Activated CD4-positive, alpha-beta T cell treated with anti-CD3 and anti-CD28 coated beads, Interleukin-2, amount 10 ng/mL, durations not matched to agents 7 days and 5 days (primary cell): ENCODE measurements around the gene KDM5C. TPM values are rescaled to one million over a fixed set of nuclear protein-coding genes. Genes with fewer than 3 reads are reported as not detected.

Experiments used
- CTCF ChIA-PET: fragments of 350-600 bp; sonication (Branson Sonifier 250); formaldehyde crosslinking; loops from one replicate; lab custom pipeline; 2021; ENCODE audit warnings: antibody characterized with exemption; lab: Charles Lee
- POLR2A ChIA-PET: fragments of 350-600 bp; sonication (Branson Sonifier 250); formaldehyde crosslinking; loops from one replicate; lab custom pipeline; 2021; ENCODE audit warnings: antibody characterized with exemption; lab: Charles Lee
- DNase-seq: peaks from one replicate; pipeline ENCODE4 v3.0.0-alpha.2; 2020
- H3K27ac Mint-ChIP-seq: one replicate; pipeline ENCODE4 v1.8.0; 2021; ENCODE audit warnings: mild to moderate bottlenecking, moderate library complexity, mixed read lengths
- H3K27me3 Mint-ChIP-seq: one replicate; pipeline ENCODE4 v1.8.0; 2021; ENCODE audit warnings: mixed read lengths
- H3K36me3 Mint-ChIP-seq: one replicate; pipeline ENCODE4 v1.8.0; 2021; ENCODE audit warnings: low read depth, mixed read lengths
- H3K4me1 Mint-ChIP-seq: one replicate; pipeline ENCODE4 v1.8.0; 2021; ENCODE audit warnings: mixed read lengths
- H3K4me3 Mint-ChIP-seq: one replicate; pipeline ENCODE4 v1.8.0; 2021; ENCODE audit warnings: mild to moderate bottlenecking, moderate library complexity, mixed read lengths
- H3K9me3 Mint-ChIP-seq: one replicate; pipeline ENCODE4 v1.8.0; 2021; ENCODE audit warnings: mixed read lengths
- microRNA-seq: library from miRNA; unstranded; fragments of <30 nt; microRNA quantifications from one replicate; pipeline ENCODE4 v1.2.0, GENCODE V29; 2021; ENCODE audit warnings: borderline microRNAs expressed, borderline replicate concordance
- total RNA-seq, 2 experiments: library from RNA; stranded (reverse); gene quantifications; one replicate each; pipeline ENCODE4 v1.2.3, GENCODE V29; 2021

The KDM5C gene
- total RNA-seq, 2 experiments from 2014 or later: 77.2 to 81.2 TPM

DNA sequence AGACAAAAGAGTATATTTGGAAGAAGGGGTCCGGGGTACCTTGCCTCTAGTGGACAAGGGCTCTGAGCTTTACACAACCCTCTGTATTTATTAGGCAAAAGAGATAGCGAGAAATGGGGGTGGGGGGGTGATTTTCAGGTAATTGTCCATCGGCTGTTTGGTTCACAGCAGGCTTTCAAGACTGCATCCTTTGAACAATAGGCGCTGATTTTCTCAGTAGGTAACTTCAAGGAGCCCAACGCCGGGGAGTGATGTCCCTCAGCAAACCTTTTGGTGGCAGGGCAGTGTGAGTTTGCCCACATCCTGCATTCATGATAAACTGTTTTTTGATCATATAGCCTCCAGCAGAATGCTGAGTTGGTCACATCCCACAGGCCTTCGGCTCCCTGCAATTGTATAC, 61.6 kb downstream of the KDM5C start:
- POLR2A ChIA-PET: no interaction called here
- H3K36me3 Mint-ChIP-seq: no peaks in the 10 kb centered on the region
- no peak for DNase-seq
- H3K9me3 Mint-ChIP-seq: no peaks in the 10 kb centered on the region
- H3K27me3 Mint-ChIP-seq: no peaks in the 10 kb centered on the region
- no peak overlapping the region for H3K27ac Mint-ChIP-seq
- CTCF ChIA-PET: no interaction called here
- H3K4me1 Mint-ChIP-seq: peaks cover 3% of the 10 kb centered on the region
- no peak overlapping the region for H3K4me3 Mint-ChIP-seq

DNA sequence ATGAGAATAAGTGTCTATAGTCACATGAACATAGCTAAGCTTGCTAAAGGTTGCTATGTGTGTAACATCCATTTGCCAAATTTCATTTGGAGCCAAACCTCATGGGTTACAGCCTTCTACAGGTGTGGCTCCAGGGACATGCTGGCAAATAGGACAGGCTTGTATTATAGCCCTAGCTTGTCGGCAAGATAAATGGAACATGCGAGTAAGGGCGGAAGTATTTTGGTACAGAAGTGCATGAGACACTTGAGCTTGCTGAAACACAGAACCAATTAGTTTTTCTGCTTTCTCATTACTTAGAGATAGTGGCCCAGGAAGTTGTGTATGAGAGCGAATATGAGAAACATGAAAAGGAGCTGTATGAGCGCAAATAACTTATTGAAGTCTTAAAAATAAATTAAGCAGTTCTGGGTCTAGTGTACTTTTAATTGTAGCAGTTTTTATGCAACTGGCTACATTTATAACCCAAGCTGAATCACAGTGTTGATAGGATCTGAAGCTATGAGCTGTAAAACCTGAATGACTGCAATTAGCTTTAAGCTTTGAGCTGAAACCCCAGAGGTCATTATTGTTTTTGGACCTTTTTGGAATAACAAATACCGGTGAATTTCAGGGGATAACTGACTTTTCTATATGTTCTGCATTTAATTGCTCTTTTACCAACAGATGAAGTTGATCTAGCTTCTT, 64.6 kb downstream of the KDM5C start:
- H3K27ac Mint-ChIP-seq: no peak overlapping the region
- DNase-seq: no peak
- H3K27me3 Mint-ChIP-seq: no peaks in the 10 kb centered on the region
- POLR2A ChIA-PET: no interaction called here
- H3K9me3 Mint-ChIP-seq: no peaks in the 10 kb centered on the region
- H3K4me1 Mint-ChIP-seq: peaks cover 3% of the 10 kb centered on the region
- CTCF ChIA-PET: interaction anchor here (1.2 kb wide), 1 partner anchor 19 kb away, joined by 3 read pairs; no protein-coding TSS in a partner anchor
- H3K36me3 Mint-ChIP-seq: no peaks in the 10 kb centered on the region
- H3K4me3 Mint-ChIP-seq: no peak overlapping the region

DNA sequence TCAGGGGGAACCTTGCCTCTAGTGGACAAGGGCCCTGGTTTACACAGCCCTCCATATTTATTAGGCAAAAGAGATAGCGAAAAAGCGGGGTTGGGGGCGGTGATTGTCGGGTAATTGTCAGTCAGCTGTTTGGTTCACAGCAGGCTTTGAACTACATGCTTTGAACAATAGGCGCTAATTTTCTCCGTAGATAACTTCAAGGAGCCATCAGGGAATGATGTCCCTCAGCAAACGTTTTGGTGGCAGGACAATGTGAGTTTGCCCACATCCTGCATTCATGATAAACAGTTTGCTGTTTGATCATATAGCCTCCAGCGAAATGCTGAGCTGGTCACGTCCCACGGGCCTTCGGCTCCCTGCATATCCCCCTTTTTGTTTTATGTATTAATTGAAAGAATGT, 65.8 kb downstream of the KDM5C start:
- H3K27me3 Mint-ChIP-seq: no peaks in the 10 kb centered on the region
- no peak overlapping the region for H3K4me3 Mint-ChIP-seq
- H3K4me1 Mint-ChIP-seq: peaks cover 3% of the 10 kb centered on the region
- no peaks in the 10 kb centered on the region for H3K9me3 Mint-ChIP-seq
- ChIA-PET POLR2A (no interaction called here), CTCF (interaction anchor here (1.2 kb wide), 1 partner anchor 17 kb away, joined by 3 read pairs; no protein-coding TSS in a partner anchor)
- no peaks in the 10 kb centered on the region for H3K36me3 Mint-ChIP-seq
- no peak for DNase-seq
- no peak overlapping the region for H3K27ac Mint-ChIP-seq

DNA sequence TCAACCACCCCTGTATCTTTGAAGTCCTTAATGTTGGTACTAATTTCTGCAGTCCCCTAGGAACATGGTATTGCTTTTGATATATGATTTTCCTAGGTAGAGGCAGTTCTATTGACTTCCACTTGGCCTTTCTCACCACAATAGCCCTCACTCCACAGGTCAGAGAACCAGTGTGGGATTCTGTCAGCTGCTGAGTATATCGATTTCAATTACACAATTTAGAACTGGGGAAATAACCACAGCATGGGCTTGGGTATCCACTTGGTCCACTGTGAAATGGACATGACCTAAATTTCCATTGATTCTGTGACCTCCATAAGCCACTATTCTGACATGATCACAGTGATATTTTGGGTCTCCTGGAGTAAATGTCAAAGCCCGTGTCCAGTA, 68.8 kb downstream of the KDM5C start:
- H3K27me3 Mint-ChIP-seq: no peaks in the 10 kb centered on the region
- H3K4me3 Mint-ChIP-seq: no peak overlapping the region
- ChIA-PET CTCF (no interaction called here), POLR2A (no interaction called here)
- no peaks in the 10 kb centered on the region for H3K4me1 Mint-ChIP-seq
- H3K27ac Mint-ChIP-seq: peak overlapping the region; percentile 46
- H3K36me3 Mint-ChIP-seq: peaks cover 3% of the 10 kb centered on the region
- no peak for DNase-seq
- H3K9me3 Mint-ChIP-seq: no peaks in the 10 kb centered on the region

DNA sequence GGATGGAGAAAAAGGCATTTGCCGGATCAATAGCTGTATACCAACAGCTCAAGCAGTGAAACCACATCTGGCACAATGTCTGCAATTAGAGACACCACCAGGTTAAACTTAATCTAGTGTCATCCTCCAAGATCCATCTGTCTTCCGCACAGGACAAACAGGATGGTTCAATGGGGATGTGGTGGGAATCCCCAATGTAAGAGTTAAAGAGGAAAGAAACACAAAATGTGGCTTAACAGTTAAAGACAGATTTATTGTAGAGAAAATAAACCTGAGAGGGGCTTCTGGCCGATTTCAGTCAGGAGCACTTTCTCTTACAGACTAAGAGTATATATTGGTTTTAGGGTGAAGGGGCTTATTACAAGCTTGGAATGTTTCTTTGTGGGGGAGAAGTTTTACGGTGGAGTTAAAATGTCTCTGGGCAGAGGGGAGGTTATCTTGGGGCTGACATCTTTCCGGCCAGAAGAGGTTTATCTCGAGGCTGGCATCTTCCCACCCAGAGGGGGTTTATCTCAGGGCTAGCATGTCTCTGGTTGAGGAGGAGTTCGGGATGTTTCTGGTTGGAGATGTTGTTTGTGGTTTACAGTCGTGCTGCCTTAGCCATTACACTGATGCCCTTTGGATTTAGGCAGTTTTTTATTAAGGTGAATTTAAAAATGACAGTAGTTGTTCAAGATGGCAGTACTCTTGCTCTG, 69.3 kb downstream of the KDM5C start:
- Mint-ChIP-seq H3K4me3 (no peak overlapping the region), H3K9me3 (no peaks in the 10 kb centered on the region), H3K36me3 (peaks cover 5% of the 10 kb centered on the region), H3K27ac (peak overlapping the region; percentile 46), H3K4me1 (no peaks in the 10 kb centered on the region), H3K27me3 (no peaks in the 10 kb centered on the region)
- ChIA-PET CTCF (no interaction called here), POLR2A (no interaction called here)
- DNase-seq: no peak

DNA sequence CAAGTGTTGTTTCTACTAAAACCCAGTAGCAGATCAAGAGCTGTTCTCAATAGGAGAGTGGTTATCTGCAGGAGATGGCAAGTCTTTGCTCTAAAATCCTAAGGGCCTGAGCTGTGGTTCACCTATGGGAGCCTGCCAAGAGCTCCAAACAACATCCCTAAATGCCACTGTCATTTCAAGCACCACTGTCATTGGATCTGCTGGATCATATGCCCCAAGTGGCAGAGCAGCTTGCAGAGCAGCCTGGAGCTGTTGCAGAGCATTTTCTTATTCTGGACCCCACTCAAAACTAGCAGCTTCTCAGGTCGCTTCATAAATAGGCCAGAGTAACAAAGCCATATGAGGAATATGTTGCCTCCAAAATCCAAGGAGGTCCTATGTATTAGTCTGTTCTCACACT, 71.4 kb downstream of the KDM5C start:
- no peaks in the 10 kb centered on the region for H3K4me1 Mint-ChIP-seq
- no peak for DNase-seq
- peaks cover 5% of the 10 kb centered on the region for H3K36me3 Mint-ChIP-seq
- H3K9me3 Mint-ChIP-seq: no peaks in the 10 kb centered on the region
- no peak overlapping the region for H3K4me3 Mint-ChIP-seq
- ChIA-PET POLR2A (no interaction called here), CTCF (interaction anchor here (1.3 kb wide), 1 partner anchor 9 kb away, joined by 4 read pairs; no protein-coding TSS in a partner anchor)
- H3K27ac Mint-ChIP-seq: no peak overlapping the region
- H3K27me3 Mint-ChIP-seq: no peaks in the 10 kb centered on the region

Small RNAs within 50 kb of the gene (microRNA-seq; reads per million reads assigned to microRNA genes)
- gene MIR6894 (2.1 reads per million, percentile 5 among the genes with 10 or more reads in this experiment), gene MIR6895 (not detected)

Other genes with a start within 250 kb of the KDM5C start
- gene GPR173, start 176.4 kb downstream of the KDM5C start, total RNA-seq: not detected
- 10 to 100 TPM; 15.3 to 18.9 TPM for gene TSPYL2, start 142.8 kb downstream of the KDM5C start, total RNA-seq
- gene KANTR, start 131.1 kb downstream of the KDM5C start, total RNA-seq: 10 to 100 TPM in 1 of 2 experiments, 1 to 10 TPM in 1; 9.7 to 10.5 TPM
- under 1 TPM; 0.10 to 0.12 TPM for gene IQSEC2, start 56.4 kb upstream of the KDM5C start, total RNA-seq
- 100 to 1,000 TPM; 157 to 159 TPM for gene SMC1A, start 197.4 kb upstream of the KDM5C start, total RNA-seq
- 1 to 10 TPM; 1.1 to 1.4 TPM for gene RIBC1, start 197.7 kb upstream of the KDM5C start, total RNA-seq
- gene HSD17B10, start 209.2 kb upstream of the KDM5C start, total RNA-seq: 100 to 1,000 TPM in 1 of 2 experiments, 10 to 100 TPM in 1; 99.6 to 105 TPM